PFSK-1 (cell line): ENCODE measurements around the gene KRTAP5-10.

Source experiments
- POLR2AphosphoS5 ChIP-seq: IDR thresholded peaks from 2 replicates; pipeline ENCODE4 v1.6.1; 2012; ENCODE audit warnings: low read depth, mild to moderate bottlenecking, control low read depth, low read length, moderate library complexity
- REST ChIP-seq, 2 experiments: IDR thresholded peaks; 2 replicates each; pipeline versions ENCODE4 v1.6.1 to v1.8.0; 2011 to 2012; ENCODE audit warnings: low read depth in 2 of 2, low read length in 2 of 2, control low read depth in 1 of 2, inconsistent platforms in 1 of 2, mild to moderate bottlenecking in 1 of 2, moderate library complexity in 1 of 2; ENCODE audit not compliant: insufficient read depth in 1 of 2
- SIN3A ChIP-seq: IDR thresholded peaks from 2 replicates; pipeline ENCODE4 v1.6.1; 2012; ENCODE audit warnings: mild to moderate bottlenecking, low read length, moderate library complexity, borderline replicate concordance; ENCODE audit not compliant: insufficient read depth
- TAF1 ChIP-seq: IDR thresholded peaks from 2 replicates; pipeline ENCODE4 v1.6.1; 2012; ENCODE audit warnings: low read length, control low read depth, borderline replicate concordance; ENCODE audit not compliant: insufficient read depth

DNA sequence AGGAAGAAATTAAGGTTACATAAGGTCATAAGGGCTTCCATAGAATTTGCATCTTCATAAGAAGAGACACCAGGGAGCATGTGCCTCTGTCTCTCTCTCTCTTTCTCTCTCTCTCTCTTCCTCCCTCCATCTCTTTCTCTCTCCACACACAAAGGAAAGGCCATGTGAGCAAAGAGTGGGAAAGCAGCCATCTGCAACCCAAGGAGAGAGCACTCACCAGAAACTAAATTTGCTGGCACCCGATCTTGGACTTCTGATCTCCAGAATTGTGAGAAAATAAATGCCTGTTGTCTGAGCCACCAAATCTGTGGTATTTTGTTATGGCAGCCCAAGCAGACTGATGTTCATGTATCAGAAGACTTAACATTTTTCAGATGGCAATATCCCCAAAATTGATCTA lies 6.4 kb upstream of the KRTAP5-10 start:
- TF ChIP-seq SIN3A (no peak), REST (IDR thresholded peaks at IDR 0.05; ENCODE audit: insufficient read depth in 1 of 2, low read depth in 2 of 2, low read length in 2 of 2) (no peak), POLR2AphosphoS5 (no peak), TAF1 (no peak)
